ENCODE data around the gene MCM9. TPM values are rescaled to one million over a fixed set of nuclear protein-coding genes. Genes with fewer than 3 reads are reported as not detected.
A peak's percentile ranks its signal among the peaks of the same experiment; 100 is the strongest.

Gene MCM9
- total RNA-seq, 1 donor from 2014 or later, result 10.1 TPM

- Mint-ChIP-seq H3K27me3 (ENCODE audit: low read depth, unreplicated experiment) (no peaks in the 10 kb centered on the region), H3K4me1 (ENCODE audit: low read depth, unreplicated experiment) (peaks cover 9% of the 10 kb centered on the region), H3K4me3 (ENCODE audit: unreplicated experiment) (no peak overlapping the region), H3K27ac (ENCODE audit: unreplicated experiment) (no peak overlapping the region), H3K36me3 (ENCODE audit: low read depth, unreplicated experiment) (no peaks in the 10 kb centered on the region), H3K9me3 (ENCODE audit: unreplicated experiment) (no peaks in the 10 kb centered on the region)
- H3K9ac ChIP-seq (ENCODE audit: low read length), result no peak overlapping the region
- H3K4me1 ChIP-seq (ENCODE audit: insufficient read depth, low read length), result no peaks in the 10 kb centered on the region
- H3K9me3 ChIP-seq (ENCODE audit: insufficient read depth, low read depth, low read length), result no peaks in the 10 kb centered on the region
- no peak for TF ChIP-seq CTCF (IDR thresholded peaks at IDR 0.05; ENCODE audit: insufficient read depth, low read depth, low read length)
- no peak for TF ChIP-seq EZH2 (IDR thresholded peaks at IDR 0.05; ENCODE audit: insufficient read depth, low read length)
- no peaks in the 10 kb centered on the region for H3K27me3 ChIP-seq (ENCODE audit: insufficient read depth, low read length)
- H2AFZ ChIP-seq (ENCODE audit: low read depth, low read length), result no peak overlapping the region
- DNase-seq (ENCODE audit: low read depth), result no peak
- H3K27ac ChIP-seq (ENCODE audit: low read depth, low read length), result no peak overlapping the region
- H4K20me1 ChIP-seq (ENCODE audit: insufficient read depth, low read length), result no peaks in the 10 kb centered on the region
- H3K36me3 ChIP-seq (ENCODE audit: insufficient read depth, low read length), result no peaks in the 10 kb centered on the region
- no peak for FAIRE-seq
- H3K79me2 ChIP-seq (ENCODE audit: insufficient read depth, low read length), result no peaks in the 10 kb centered on the region
- H3K4me3 ChIP-seq (ENCODE audit: insufficient read depth, low read depth, low read length), result no peak overlapping the region
- H3K4me2 ChIP-seq (ENCODE audit: low read length), result no peak overlapping the region
These were observed 30.4 kb upstream of the MCM9 start for GRCh38 chr6:118965371-118965770.

- Histone ChIP-seq H2AFZ (ENCODE audit: low read depth, low read length) (no peak overlapping the region), H3K9ac (ENCODE audit: low read length) (no peak overlapping the region), H3K9me3 (ENCODE audit: insufficient read depth, low read depth, low read length) (no peaks in the 10 kb centered on the region), H3K4me3 (ENCODE audit: insufficient read depth, low read depth, low read length) (no peak overlapping the region), H3K27ac (ENCODE audit: low read depth, low read length) (no peak overlapping the region), H3K4me1 (ENCODE audit: insufficient read depth, low read length) (no peaks in the 10 kb centered on the region), H3K36me3 (ENCODE audit: insufficient read depth, low read length) (no peaks in the 10 kb centered on the region), H4K20me1 (ENCODE audit: insufficient read depth, low read length) (no peaks in the 10 kb centered on the region), H3K27me3 (ENCODE audit: insufficient read depth, low read length) (no peaks in the 10 kb centered on the region), H3K4me2 (ENCODE audit: low read length) (no peak overlapping the region), H3K79me2 (ENCODE audit: insufficient read depth, low read length) (no peaks in the 10 kb centered on the region)
- Mint-ChIP-seq H3K36me3 (ENCODE audit: low read depth, unreplicated experiment) (no peaks in the 10 kb centered on the region), H3K9me3 (ENCODE audit: unreplicated experiment) (no peaks in the 10 kb centered on the region), H3K27ac (ENCODE audit: unreplicated experiment) (no peak overlapping the region), H3K4me1 (ENCODE audit: low read depth, unreplicated experiment) (peaks cover 9% of the 10 kb centered on the region), H3K4me3 (ENCODE audit: unreplicated experiment) (no peak overlapping the region), H3K27me3 (ENCODE audit: low read depth, unreplicated experiment) (no peaks in the 10 kb centered on the region)
- TF ChIP-seq CTCF (IDR thresholded peaks at IDR 0.05; ENCODE audit: insufficient read depth, low read depth, low read length), result no peak
- TF ChIP-seq EZH2 (IDR thresholded peaks at IDR 0.05; ENCODE audit: insufficient read depth, low read length), result no peak
- no peak for FAIRE-seq
- DNase-seq (ENCODE audit: low read depth), result peak; percentile 5
These were observed 28.0 kb upstream of the MCM9 start for GRCh38 chr6:118963003-118963402.

GRCh38 chr6:118959903-118960302, 24.9 kb upstream of the MCM9 start:
- FAIRE-seq (no peak), DNase-seq (ENCODE audit: low read depth) (no peak)
- Histone ChIP-seq H3K79me2 (ENCODE audit: insufficient read depth, low read length) (no peaks in the 10 kb centered on the region), H4K20me1 (ENCODE audit: insufficient read depth, low read length) (no peaks in the 10 kb centered on the region), H3K27ac (ENCODE audit: low read depth, low read length) (no peak overlapping the region), H3K4me1 (ENCODE audit: insufficient read depth, low read length) (no peaks in the 10 kb centered on the region), H3K4me2 (ENCODE audit: low read length) (no peak overlapping the region), H2AFZ (ENCODE audit: low read depth, low read length) (no peak overlapping the region), H3K27me3 (ENCODE audit: insufficient read depth, low read length) (no peaks in the 10 kb centered on the region), H3K9me3 (ENCODE audit: insufficient read depth, low read depth, low read length) (no peaks in the 10 kb centered on the region), H3K9ac (ENCODE audit: low read length) (no peak overlapping the region), H3K36me3 (ENCODE audit: insufficient read depth, low read length) (no peaks in the 10 kb centered on the region), H3K4me3 (ENCODE audit: insufficient read depth, low read depth, low read length) (no peak overlapping the region)
- Mint-ChIP-seq H3K36me3 (ENCODE audit: low read depth, unreplicated experiment) (no peaks in the 10 kb centered on the region), H3K27ac (ENCODE audit: unreplicated experiment) (no peak overlapping the region), H3K27me3 (ENCODE audit: low read depth, unreplicated experiment) (no peaks in the 10 kb centered on the region), H3K9me3 (ENCODE audit: unreplicated experiment) (no peaks in the 10 kb centered on the region), H3K4me1 (ENCODE audit: low read depth, unreplicated experiment) (peaks cover 8% of the 10 kb centered on the region), H3K4me3 (ENCODE audit: unreplicated experiment) (no peak overlapping the region)
- TF ChIP-seq CTCF (IDR thresholded peaks at IDR 0.05; ENCODE audit: insufficient read depth, low read depth, low read length) (no peak), EZH2 (IDR thresholded peaks at IDR 0.05; ENCODE audit: insufficient read depth, low read length) (no peak)

Measured in astrocyte (in vitro differentiated cells and primary cell).